Naive B cell (primary cell): ENCODE data around the gene ARRB1. TPM values are rescaled to one million over a fixed set of nuclear protein-coding genes. Genes with fewer than 3 reads are reported as not detected.

Source experiments
- ATAC-seq, 2 donors: fragments of 150-1000 bp; cut with Tn5 transposase; 2 replicates each; pipeline ENCODE4 v1.10.0; 2021; ENCODE audit warnings: low read depth in 2 of 2, mild to moderate bottlenecking in 2 of 2, moderate library complexity in 2 of 2
- DNase-seq: peaks from one replicate; pipeline ENCODE4 v3.0.0; 2022
- H3K27ac Mint-ChIP-seq, 6 donors: one replicate each; pipeline ENCODE4 v1.8.0; 2020 to 2022; ENCODE audit warnings: mild to moderate bottlenecking in 6 of 6, mixed read lengths in 6 of 6, moderate library complexity in 5 of 6, inconsistent platforms in 2 of 6
- H3K27me3 Mint-ChIP-seq, 3 donors: one replicate each; pipeline ENCODE4 v1.8.0; 2021 to 2022; ENCODE audit warnings: mixed read lengths in 3 of 3, mild to moderate bottlenecking in 1 of 3
- H3K36me3 Mint-ChIP-seq, 2 donors: one replicate each; pipeline ENCODE4 v1.8.0; 2020 to 2022; ENCODE audit warnings: mixed read lengths in 2 of 2, inconsistent platforms in 1 of 2, mild to moderate bottlenecking in 1 of 2
- H3K4me1 Mint-ChIP-seq, 3 donors: one replicate each; pipeline ENCODE4 v1.8.0; 2020 to 2022; ENCODE audit warnings: mixed read lengths in 3 of 3, inconsistent platforms in 1 of 3, mild to moderate bottlenecking in 1 of 3, moderate library complexity in 1 of 3
- H3K4me3 Mint-ChIP-seq, 8 donors: one replicate each; pipeline ENCODE4 v1.8.0; 2020 to 2022; ENCODE audit warnings: mild to moderate bottlenecking in 8 of 8, mixed read lengths in 8 of 8, moderate library complexity in 8 of 8, inconsistent platforms in 2 of 8
- H3K9me3 Mint-ChIP-seq, 7 donors: one replicate each; pipeline ENCODE4 v1.8.0; 2020 to 2022; ENCODE audit warnings: mixed read lengths in 7 of 7, mild to moderate bottlenecking in 5 of 7, inconsistent platforms in 2 of 7, moderate library complexity in 1 of 7
- polyA plus RNA-seq, 6 donors: library from polyadenylated mRNA; unstranded; fragments of 300-500 nt; fragmentation: Illumina TruSeq; gene quantifications; one replicate each; pipeline ENCODE4 v1.2.3, GENCODE V29; 2021; ENCODE audit warnings: low read depth in 6 of 6

ARRB1 gene
- polyA plus RNA-seq, 6 donors from 2014 or later = 0.42 to 1.2 (median 0.61) TPM; not detected in 1

DNA sequence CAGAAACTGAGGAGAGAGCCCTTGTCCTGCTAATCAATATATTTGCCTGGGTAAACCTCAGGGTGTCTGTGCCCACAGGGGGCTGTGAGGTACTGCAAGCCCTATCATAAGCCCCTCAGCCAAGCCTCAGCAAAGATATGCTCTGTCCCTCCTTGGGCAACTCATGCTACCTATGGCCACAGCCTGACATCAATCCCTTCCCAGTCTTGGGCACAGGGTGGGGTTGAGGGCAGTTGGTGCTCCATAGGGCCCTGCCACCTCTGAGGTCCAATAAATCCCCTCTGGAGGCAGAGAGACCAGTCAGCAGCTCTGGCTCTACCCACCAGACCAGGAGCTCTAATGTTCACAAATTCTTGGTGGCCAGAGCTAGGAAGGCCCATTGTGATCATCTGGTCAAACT, 87.1 kb downstream of the ARRB1 start:
- DNase-seq = no peak
- H3K36me3 Mint-ChIP-seq = no peaks in the 10 kb centered on the region
- peaks cover 0 to 2% (median 0%) of the 10 kb centered on the region in 7 donors for H3K9me3 Mint-ChIP-seq
- H3K4me3 Mint-ChIP-seq = peak overlapping the region in 3 of 8 donors; percentile 2 to 49 (median 12)
- H3K27ac Mint-ChIP-seq = peak overlapping the region in 3 of 6 donors; percentile 29 to 70 (median 59)
- H3K27me3 Mint-ChIP-seq = peaks cover 0 to 3% (median 0%) of the 10 kb centered on the region in 3 donors
- ATAC-seq = no peak
- H3K4me1 Mint-ChIP-seq = peaks cover 28 to 47% (median 30%) of the 10 kb centered on the region in 3 donors

DNA sequence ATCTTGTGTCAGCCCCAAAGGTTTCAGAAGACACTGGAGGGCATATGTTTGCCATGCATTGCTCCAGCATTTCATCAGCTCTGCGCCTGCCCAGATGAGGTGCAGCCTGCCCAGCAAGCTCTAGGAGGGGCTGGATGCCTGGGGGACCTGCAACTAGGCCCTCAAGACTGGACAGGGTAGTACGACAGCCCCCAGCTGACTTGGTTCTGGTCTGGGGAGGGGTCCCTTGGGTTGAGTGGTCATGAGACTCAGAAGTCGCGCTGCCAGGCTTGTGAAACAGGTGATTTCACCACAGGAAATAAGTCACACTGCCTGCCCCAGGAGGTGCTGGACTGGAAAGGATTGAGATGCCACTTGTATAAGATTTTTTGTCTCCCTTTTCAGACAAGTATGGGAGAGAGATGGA, 87.5 kb downstream of the ARRB1 start:
- DNase-seq (no peak), ATAC-seq (peak; percentile 63 to 65)
- Mint-ChIP-seq H3K9me3 (peaks cover 0 to 2% (median 0%) of the 10 kb centered on the region in 7 donors), H3K4me3 (peak overlapping the region in 3 of 8 donors; percentile 2 to 49 (median 12)), H3K36me3 (no peaks in the 10 kb centered on the region), H3K27me3 (peaks cover 0 to 3% (median 0%) of the 10 kb centered on the region in 3 donors), H3K27ac (peak overlapping the region in 4 of 6 donors; percentile 1 to 59 (median 16)), H3K4me1 (peaks cover 28 to 47% (median 30%) of the 10 kb centered on the region in 3 donors)

DNA sequence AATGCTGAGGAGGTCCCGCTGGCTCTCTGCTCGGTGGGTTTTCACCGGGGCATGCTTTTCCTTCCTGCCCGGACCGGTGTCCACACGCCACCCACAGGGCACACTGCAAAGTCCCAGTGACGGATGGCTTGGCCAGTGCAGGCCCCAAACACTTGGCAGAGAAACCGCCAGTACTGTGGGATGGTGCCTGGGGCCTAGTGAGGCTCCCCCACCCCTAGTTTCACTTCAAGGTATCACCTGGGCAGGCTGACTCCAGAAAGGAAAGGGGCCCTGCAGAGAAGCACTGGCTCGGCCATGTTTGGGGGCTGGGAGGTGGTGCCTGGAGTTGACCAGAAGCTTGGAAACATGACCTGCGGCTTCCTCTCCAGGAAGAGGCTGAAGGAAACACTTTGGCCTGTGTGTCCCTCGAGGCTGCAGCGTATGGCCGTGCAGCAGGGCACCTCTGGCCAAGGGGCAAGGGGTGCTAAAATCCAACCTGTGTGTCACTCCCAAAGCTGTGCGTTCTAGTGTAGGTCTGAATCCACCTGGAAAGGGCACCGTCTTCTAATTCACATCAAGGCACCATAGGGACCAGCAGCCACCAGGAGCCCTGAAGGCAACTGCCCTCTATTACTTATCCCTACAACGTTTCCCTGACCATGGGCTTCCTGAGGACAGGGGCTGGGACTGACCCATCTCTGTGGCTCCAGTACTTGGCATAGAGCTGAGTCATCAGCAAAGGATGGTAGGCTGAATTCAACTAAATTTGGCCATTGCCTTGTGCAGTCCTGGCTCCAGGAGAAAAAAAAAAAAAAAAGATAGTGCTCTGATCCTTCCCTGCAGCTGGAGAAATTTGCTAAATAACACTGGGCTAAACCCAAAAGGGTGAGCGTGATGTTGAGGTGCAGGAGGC, 88.3 kb downstream of the ARRB1 start:
- peaks cover 28 to 47% (median 30%) of the 10 kb centered on the region in 3 donors for H3K4me1 Mint-ChIP-seq
- H3K9me3 Mint-ChIP-seq = peaks cover 0 to 2% (median 0%) of the 10 kb centered on the region in 7 donors
- H3K27me3 Mint-ChIP-seq = peaks cover 0 to 3% (median 2%) of the 10 kb centered on the region in 3 donors
- DNase-seq = no peak
- H3K4me3 Mint-ChIP-seq = peak overlapping the region in 1 of 8 donors; percentile 29
- no peak for ATAC-seq
- H3K27ac Mint-ChIP-seq = peak overlapping the region in 2 of 6 donors; percentile 59 to 64
- no peaks in the 10 kb centered on the region for H3K36me3 Mint-ChIP-seq

DNA sequence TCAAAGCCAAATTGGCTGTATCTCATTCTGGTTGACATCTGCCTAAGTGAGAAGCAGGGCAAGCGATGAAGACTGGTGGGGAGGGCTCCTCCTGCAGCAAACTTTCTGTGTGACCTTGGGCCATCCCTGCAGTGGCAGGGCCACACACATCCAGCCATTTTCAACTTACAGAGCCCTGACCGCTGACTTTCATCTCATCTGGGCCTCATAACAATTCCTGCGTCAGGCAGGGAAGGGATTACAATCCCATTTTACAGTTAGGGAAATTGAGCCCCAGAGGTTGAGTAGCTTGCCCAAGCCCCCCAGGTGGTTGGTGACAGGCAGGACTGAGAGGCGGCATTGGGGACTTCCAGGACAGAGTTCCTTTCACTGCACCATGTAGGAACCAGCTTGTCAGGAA, 89.0 kb downstream of the ARRB1 start:
- no peak for DNase-seq
- peak overlapping the region in 1 of 6 donors; percentile 34 for H3K27ac Mint-ChIP-seq
- no peak overlapping the region for H3K4me3 Mint-ChIP-seq
- H3K36me3 Mint-ChIP-seq = no peaks in the 10 kb centered on the region
- H3K9me3 Mint-ChIP-seq = peaks cover 0 to 2% (median 0%) of the 10 kb centered on the region in 7 donors
- ATAC-seq = no peak
- peaks cover 5 to 9% (median 5%) of the 10 kb centered on the region in 3 donors for H3K27me3 Mint-ChIP-seq
- H3K4me1 Mint-ChIP-seq = peaks cover 28 to 47% (median 30%) of the 10 kb centered on the region in 3 donors

DNA sequence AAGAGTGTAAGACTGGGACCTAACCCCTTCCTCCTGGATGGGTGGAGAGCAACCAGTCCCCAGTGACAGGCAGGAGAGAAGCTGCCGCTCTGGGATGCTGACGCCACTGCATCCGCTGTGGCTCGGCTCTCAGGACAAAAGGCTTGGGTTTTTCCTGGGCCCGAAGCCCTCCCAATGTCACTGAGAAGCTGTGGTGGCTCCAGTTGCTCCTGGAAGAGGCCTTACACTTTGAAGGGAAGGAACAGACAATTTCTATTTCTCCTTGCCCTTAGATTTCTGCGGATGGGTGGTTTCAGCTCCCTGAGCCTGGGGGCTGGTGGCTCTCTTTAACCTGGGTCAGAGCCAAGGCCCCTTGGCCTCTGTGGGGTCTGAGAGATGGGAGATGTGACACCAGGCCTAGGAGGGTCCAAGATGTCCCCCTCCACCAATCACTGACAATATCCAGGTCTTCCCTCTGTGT, 89.5 kb downstream of the ARRB1 start:
- H3K4me3 Mint-ChIP-seq = peak overlapping the region in 2 of 8 donors; percentile 45 to 78
- H3K36me3 Mint-ChIP-seq = no peaks in the 10 kb centered on the region
- no peak for DNase-seq
- no peaks in the 10 kb centered on the region for H3K9me3 Mint-ChIP-seq
- peaks cover 9 to 14% (median 10%) of the 10 kb centered on the region in 3 donors for H3K27me3 Mint-ChIP-seq
- no peak for ATAC-seq
- peaks cover 28 to 47% (median 30%) of the 10 kb centered on the region in 3 donors for H3K4me1 Mint-ChIP-seq
- peak overlapping the region in 3 of 6 donors; percentile 39 to 88 (median 81) for H3K27ac Mint-ChIP-seq

DNA sequence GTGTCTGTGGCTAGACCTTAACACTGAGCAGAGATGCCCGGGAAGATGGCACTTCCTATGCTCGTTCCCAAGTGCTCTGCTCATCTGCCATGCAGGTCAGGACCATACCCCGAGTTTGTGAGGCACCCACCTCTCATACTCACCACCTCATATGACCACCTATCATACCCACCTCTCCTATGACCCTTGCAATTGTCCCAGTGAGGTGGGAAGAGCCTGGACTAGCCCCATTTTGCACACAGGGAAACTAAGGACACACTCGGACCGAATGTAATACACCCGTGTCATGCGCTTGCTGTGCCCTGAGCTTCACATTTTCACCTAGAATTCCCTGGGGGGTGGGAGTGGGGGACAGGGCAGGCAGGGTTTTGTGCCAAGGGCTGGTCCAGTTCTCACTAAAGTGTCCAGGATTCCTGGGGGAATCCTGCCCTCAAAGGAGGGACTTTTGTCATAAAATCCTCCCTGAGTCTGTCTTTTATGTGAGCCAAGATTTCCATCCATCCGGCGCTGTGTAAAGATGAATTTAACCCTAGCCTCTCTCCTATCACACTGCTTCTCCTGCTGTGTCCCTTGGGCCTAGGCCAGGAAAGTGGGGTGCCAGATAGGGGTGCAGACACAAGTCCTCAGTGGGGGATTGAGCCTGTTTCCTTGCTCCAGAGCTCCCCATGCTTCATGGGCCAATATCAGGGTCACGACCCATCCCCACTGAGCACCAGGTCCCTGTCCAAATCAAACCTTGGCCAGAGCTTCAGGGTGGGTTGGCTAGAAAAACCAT, 90.9 kb downstream of the ARRB1 start:
- ATAC-seq = no peak
- H3K4me1 Mint-ChIP-seq = peaks cover 22 to 41% (median 30%) of the 10 kb centered on the region in 3 donors
- DNase-seq = no peak
- H3K27me3 Mint-ChIP-seq = peaks cover 14 to 27% (median 14%) of the 10 kb centered on the region in 3 donors
- no peaks in the 10 kb centered on the region for H3K9me3 Mint-ChIP-seq
- no peaks in the 10 kb centered on the region for H3K36me3 Mint-ChIP-seq
- H3K4me3 Mint-ChIP-seq = peak overlapping the region in 1 of 8 donors; percentile 48
- H3K27ac Mint-ChIP-seq = peak overlapping the region in 2 of 6 donors; percentile 14 to 88

DNA sequence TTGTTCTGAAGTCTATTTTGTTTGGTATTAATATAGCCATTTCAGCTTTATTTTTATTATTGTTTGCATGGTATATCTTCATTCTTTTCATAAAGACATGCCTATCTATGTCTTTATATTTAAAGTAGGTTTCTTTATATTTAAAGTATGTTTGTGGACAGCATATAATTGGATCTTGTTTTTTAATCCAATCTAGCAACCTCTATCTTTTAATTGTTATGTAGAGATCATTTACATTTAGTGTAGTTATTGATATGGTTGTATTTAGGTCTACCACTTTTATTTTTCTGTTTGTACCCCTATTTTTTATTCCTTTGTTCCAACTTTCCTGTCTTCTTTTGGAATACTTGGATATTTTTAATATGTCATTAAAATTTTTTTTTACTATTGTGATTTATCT, 97.1 kb downstream of the ARRB1 start:
- Mint-ChIP-seq H3K36me3 (no peaks in the 10 kb centered on the region), H3K4me1 (no peaks in the 10 kb centered on the region), H3K27ac (no peak overlapping the region), H3K9me3 (peaks cover 0 to 8% (median 3%) of the 10 kb centered on the region in 7 donors), H3K4me3 (no peak overlapping the region), H3K27me3 (peaks cover 21 to 47% (median 43%) of the 10 kb centered on the region in 3 donors)
- ATAC-seq = no peak
- DNase-seq = no peak

DNA sequence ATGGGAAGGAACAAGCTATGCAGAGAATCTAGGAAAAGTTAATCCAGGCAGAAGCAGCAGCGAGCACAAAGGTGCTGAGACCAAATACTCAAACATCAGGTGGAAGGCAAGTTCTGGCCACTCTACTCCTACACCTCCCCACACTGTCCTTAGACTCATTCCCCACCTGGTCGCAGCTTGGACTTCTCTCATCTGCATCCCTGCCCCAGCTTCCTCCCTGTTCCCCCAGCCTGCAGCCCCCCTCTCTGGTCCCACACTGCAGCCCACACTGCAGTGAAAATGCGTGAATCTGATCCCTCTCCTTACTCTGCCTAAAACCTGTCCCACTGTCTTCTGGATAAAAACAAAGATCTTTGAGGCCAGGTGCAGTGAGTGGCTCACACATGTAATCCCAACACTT, 101.8 kb downstream of the ARRB1 start:
- H3K9me3 Mint-ChIP-seq = peaks cover 0 to 8% (median 3%) of the 10 kb centered on the region in 7 donors
- H3K36me3 Mint-ChIP-seq = no peaks in the 10 kb centered on the region
- peaks cover 28 to 72% (median 35%) of the 10 kb centered on the region in 3 donors for H3K27me3 Mint-ChIP-seq
- ATAC-seq = no peak
- peak overlapping the region in 1 of 6 donors; percentile 21 for H3K27ac Mint-ChIP-seq
- DNase-seq = no peak
- H3K4me3 Mint-ChIP-seq = no peak overlapping the region
- H3K4me1 Mint-ChIP-seq = peaks cover 0 to 6% (median 5%) of the 10 kb centered on the region in 3 donors

DNA sequence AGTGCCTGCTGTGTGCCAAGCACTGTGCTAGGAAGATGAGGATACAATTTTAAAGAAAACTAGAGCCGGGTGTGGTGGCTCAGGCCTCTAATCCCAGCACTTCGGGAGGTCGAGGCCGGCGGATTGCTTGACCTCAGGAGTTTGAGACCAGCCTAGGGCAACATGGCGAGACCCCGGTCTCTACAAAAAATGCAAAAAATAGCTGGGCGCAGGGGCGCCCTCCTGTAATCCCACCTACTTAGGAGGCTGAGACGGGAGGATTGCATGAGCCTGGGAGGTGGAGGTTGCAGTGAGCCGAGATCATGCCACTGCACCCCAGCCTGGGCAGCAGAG, 102.6 kb downstream of the ARRB1 start:
- DNase-seq = no peak
- H3K4me3 Mint-ChIP-seq = no peak overlapping the region
- peaks cover 0 to 7% (median 3%) of the 10 kb centered on the region in 7 donors for H3K9me3 Mint-ChIP-seq
- peak overlapping the region in 1 of 6 donors; percentile 27 for H3K27ac Mint-ChIP-seq
- no peaks in the 10 kb centered on the region for H3K36me3 Mint-ChIP-seq
- ATAC-seq = no peak
- peaks cover 0 to 6% (median 5%) of the 10 kb centered on the region in 3 donors for H3K4me1 Mint-ChIP-seq
- H3K27me3 Mint-ChIP-seq = peaks cover 34 to 80% (median 40%) of the 10 kb centered on the region in 3 donors

DNA sequence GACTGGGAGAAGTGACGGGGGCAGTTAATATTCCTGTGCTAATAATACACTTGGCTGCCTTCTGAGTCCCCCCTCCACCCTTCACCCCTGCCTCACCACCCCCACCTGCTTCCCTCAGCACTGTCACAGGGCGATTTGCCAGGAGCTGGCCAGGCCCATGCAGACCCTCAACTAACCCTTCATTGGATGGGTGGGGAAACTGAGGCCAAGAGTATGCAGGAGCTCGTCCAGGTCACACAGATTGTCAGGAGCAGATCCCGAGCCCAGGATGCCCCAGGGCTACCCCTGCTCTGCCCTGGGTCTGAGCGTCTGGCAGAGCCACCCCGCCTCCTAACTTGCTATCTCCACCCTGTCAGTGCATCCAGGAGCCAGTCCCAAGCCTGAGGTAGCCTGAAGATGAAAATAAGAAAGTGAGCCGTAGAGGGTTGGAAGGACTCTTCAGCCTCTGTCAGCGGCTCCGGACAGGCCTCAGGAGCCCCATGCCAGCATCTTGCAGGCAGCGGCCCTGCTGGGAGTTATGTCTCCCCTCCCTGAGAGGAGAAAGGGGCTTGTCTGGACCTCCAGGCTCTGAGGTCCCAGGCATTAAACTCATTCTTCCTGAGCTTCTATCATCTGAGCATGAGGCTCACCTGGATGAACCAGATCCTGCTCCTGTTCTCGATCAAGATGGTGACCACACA, 104.7 kb downstream of the ARRB1 start:
- peaks cover 9 to 18% (median 15%) of the 10 kb centered on the region in 3 donors for H3K4me1 Mint-ChIP-seq
- H3K36me3 Mint-ChIP-seq = no peaks in the 10 kb centered on the region
- DNase-seq = no peak
- H3K4me3 Mint-ChIP-seq = no peak overlapping the region
- H3K27me3 Mint-ChIP-seq = peaks cover 48 to 89% (median 58%) of the 10 kb centered on the region in 3 donors
- H3K27ac Mint-ChIP-seq = peak overlapping the region in 1 of 6 donors; percentile 22
- peaks cover 0 to 2% (median 0%) of the 10 kb centered on the region in 7 donors for H3K9me3 Mint-ChIP-seq
- no peak for ATAC-seq

DNA sequence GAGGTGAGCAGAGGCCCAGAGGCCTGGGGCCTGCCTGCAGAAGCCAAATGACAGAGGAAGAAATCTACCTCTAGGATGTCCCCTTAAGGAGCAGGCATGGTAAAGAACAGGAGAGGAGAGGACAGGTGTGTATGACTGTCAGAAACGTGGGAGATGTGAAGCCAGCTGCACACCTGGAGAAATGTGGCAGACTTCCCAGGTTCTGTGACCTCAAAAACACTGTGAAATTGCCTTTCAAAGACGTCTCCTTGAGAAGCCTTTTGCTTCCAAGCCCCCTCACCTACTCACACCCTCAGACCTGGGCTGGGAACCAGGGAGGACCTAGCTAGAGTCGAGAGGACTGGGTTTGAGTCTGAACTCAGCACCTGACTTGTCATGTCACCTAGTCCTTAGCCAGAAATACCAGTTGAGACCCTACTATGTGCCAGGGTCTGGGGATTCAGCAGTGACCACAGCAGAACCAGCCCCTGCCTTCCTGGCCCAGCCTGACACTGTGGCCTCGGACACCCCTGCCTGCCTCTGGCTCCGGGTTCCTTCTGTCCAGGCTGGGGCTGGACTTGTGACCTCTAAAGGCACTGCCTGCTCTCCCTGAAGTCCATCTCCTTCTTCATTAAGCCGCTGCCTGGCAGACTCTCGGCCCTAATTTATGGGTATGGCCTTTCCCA, 105.3 kb downstream of the ARRB1 start:
- no peak for DNase-seq

DNA sequence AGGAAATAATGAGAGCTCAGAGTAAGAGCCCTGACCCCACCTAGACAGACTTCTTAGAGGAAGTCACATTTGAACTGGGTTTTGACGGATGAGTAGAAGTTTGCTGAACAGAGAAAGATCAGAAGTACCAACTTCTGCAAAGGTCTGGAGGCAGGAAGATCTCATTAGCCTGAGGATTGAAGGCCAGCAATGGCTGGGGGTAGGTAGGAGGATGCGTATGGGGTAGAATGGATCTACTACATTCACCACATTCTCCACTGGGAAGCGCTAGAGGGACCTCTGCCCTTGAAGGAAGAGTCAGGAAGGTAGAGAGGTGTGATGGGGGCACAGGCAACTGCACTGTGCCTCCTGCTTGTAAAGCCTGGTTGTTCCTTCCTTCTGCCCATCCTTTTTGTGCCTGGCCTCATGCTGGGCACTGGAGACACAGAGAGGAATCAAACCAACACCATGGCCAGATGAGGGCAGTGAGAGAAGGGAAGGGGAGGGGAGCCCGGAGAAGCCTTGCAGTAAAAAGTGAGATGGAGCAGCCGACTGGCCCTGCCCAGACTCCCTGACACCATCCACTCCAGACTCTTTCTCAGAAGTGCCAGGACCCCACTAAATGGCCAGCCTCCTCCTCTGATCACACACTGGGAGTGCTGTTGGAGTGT, 106.0 kb downstream of the ARRB1 start:
- Mint-ChIP-seq H3K4me1 (peaks cover 9 to 18% (median 15%) of the 10 kb centered on the region in 3 donors), H3K36me3 (no peaks in the 10 kb centered on the region), H3K9me3 (no peaks in the 10 kb centered on the region), H3K27me3 (peaks cover 43 to 82% (median 49%) of the 10 kb centered on the region in 3 donors), H3K4me3 (no peak overlapping the region), H3K27ac (peak overlapping the region in 1 of 6 donors; percentile 9)
- DNase-seq = no peak
- no peak for ATAC-seq

More for the DNA sequence above, 105.3 kb downstream of the ARRB1 start:
- Mint-ChIP-seq H3K36me3 (no peaks in the 10 kb centered on the region), H3K4me3 (no peak overlapping the region), H3K27ac (no peak overlapping the region), H3K27me3 (peaks cover 44 to 84% (median 52%) of the 10 kb centered on the region in 3 donors), H3K9me3 (no peaks in the 10 kb centered on the region), H3K4me1 (peaks cover 9 to 18% (median 15%) of the 10 kb centered on the region in 3 donors)
- ATAC-seq = no peak
